Caco-2 (cell line): ENCODE data around the gene SNAP25. TPM values are rescaled to one million over a fixed set of nuclear protein-coding genes. Genes with fewer than 3 reads are reported as not detected.
A peak's percentile ranks its signal among the peaks of the same experiment; 100 is the strongest.

Experiments
- BruUV-seq: library from RNA; stranded (reverse); fragments of 400-500 nt; replicated peaks from 2 replicates; lab custom pipeline; 2021; lab: Mats Ljungman, UMichigan
- CTCF ChIA-PET: fragments of 300-600 bp; sonication (Branson Sonifier 250); formaldehyde crosslinking; loops from one replicate; lab custom pipeline; 2022; ENCODE audit warnings: antibody characterized with exemption; lab: Charles Lee
- POLR2A ChIA-PET: fragments of 300-600 bp; sonication (Branson Sonifier 250); formaldehyde crosslinking; loops from one replicate; lab custom pipeline; 2022; ENCODE audit warnings: antibody characterized with exemption; lab: Charles Lee
- DNase-seq, 2 experiments: peaks; one replicate each; pipeline versions ENCODE4 v3.0.0 to v3.0.0-alpha.2; 2020 to 2022
- H3K27me3 ChIP-seq: replicated peaks from 2 replicates; pipeline ENCODE4 v1.6.0; 2011; ENCODE audit warnings: low read length; ENCODE audit not compliant: control insufficient read depth, insufficient read depth
- H3K36me3 ChIP-seq: 2 replicates; pipeline ENCODE4 v1.5.1; 2011; ENCODE audit warnings: low read length; ENCODE audit not compliant: control insufficient read depth, insufficient read depth
- H3K4me1 ChIP-seq: fragments of 250-450 bp; sonication (Bioruptor Pico); 2 replicates; pipeline ENCODE4 v1.5.1; 2020; ENCODE audit warnings: mild to moderate bottlenecking
- H3K4me3 ChIP-seq: 2 replicates; pipeline ENCODE4 v1.5.1; 2011; ENCODE audit warnings: low read depth, mild to moderate bottlenecking, control low read depth, low read length
- H3K9me3 ChIP-seq: fragments of 250-450 bp; sonication (Bioruptor Pico); 2 replicates; pipeline ENCODE4 v1.5.1; 2020; ENCODE audit warnings: mild to moderate bottlenecking, moderate library complexity
- H3K27ac Mint-ChIP-seq: one replicate; pipeline ENCODE4 v1.8.0; 2022; ENCODE audit warnings: mixed read lengths; ENCODE audit not compliant: unreplicated experiment
- H3K27me3 Mint-ChIP-seq: one replicate; pipeline ENCODE4 v1.8.0; 2022; ENCODE audit warnings: mixed read lengths; ENCODE audit not compliant: insufficient read depth, unreplicated experiment
- H3K36me3 Mint-ChIP-seq: one replicate; pipeline ENCODE4 v1.8.0; 2022; ENCODE audit warnings: mild to moderate bottlenecking, mixed read lengths; ENCODE audit not compliant: insufficient read depth, unreplicated experiment
- H3K4me1 Mint-ChIP-seq: one replicate; pipeline ENCODE4 v1.8.0; 2022; ENCODE audit warnings: low read depth, mixed read lengths; ENCODE audit not compliant: unreplicated experiment
- H3K4me3 Mint-ChIP-seq: one replicate; pipeline ENCODE4 v1.8.0; 2022; ENCODE audit warnings: mild to moderate bottlenecking, moderate library complexity, mixed read lengths; ENCODE audit not compliant: unreplicated experiment
- H3K9me3 Mint-ChIP-seq: one replicate; pipeline ENCODE4 v1.8.0; 2022; ENCODE audit warnings: mixed read lengths; ENCODE audit not compliant: unreplicated experiment
- CTCF ChIP-seq, 2 experiments: fragments of 200-600 bp in 1 of 2; IDR thresholded peaks; 1 replicate in 1 of 2; 2 replicates in 1 of 2; pipeline versions ENCODE4 v1.5.1 to v1.8.0; 2011 to 2022; ENCODE audit warnings: antibody characterized with exemption in 1 of 2, control low read depth in 1 of 2, inconsistent platforms in 1 of 2, low read depth in 1 of 2, low read length in 1 of 2, mild to moderate bottlenecking in 1 of 2, moderate library complexity in 1 of 2; ENCODE audit not compliant: insufficient read depth in 1 of 2, severe bottlenecking in 1 of 2, unreplicated experiment in 1 of 2
- intact Hi-C: fragments of 100-400 bp; cut with micrococcal nuclease; formaldehyde crosslinking; loops from one replicate; pipeline ENCODE4 v1.10.0; 2022; ENCODE audit not compliant: unreplicated experiment
- total RNA-seq: library from RNA; stranded (reverse); gene quantifications from 2 replicates; pipeline ENCODE4 v1.2.3, GENCODE V29; 2022

SNAP25 gene
- total RNA-seq, 1 experiment from 2014 or later = not detected

- no peaks in the 10 kb centered on the region for H3K9me3 ChIP-seq
- DNase-seq = no peak
- H3K27me3 Mint-ChIP-seq = peaks cover under 1% of the 10 kb centered on the region
- BruUV-seq = no TSS peak
- H3K36me3 Mint-ChIP-seq = no peaks in the 10 kb centered on the region
- H3K4me3 Mint-ChIP-seq = no peak overlapping the region
- POLR2A ChIA-PET = no interaction called here
- H3K4me3 ChIP-seq = no peak overlapping the region
- intact Hi-C loops = loop anchor here (5.0 kb wide), 1 partner anchor 62 kb away; no protein-coding TSS in a partner anchor
- no peak for TF ChIP-seq CTCF (IDR thresholded peaks at IDR 0.05; ENCODE audit: insufficient read depth in 1 of 2, low read depth in 1 of 2, low read length in 1 of 2, severe bottlenecking in 1 of 2, unreplicated experiment in 1 of 2)
- no peaks in the 10 kb centered on the region for H3K36me3 ChIP-seq
- peaks cover 26% of the 10 kb centered on the region; the same call in 1 of the 2 replicates for H3K4me1 ChIP-seq
- H3K27me3 ChIP-seq = no peaks in the 10 kb centered on the region
- peak overlapping the region; percentile 42 for H3K27ac Mint-ChIP-seq
- CTCF ChIA-PET = no interaction called here
- no peaks in the 10 kb centered on the region for H3K9me3 Mint-ChIP-seq
- H3K4me1 Mint-ChIP-seq = peaks cover 10% of the 10 kb centered on the region
These were observed 131.7 kb downstream of the SNAP25 start for GRCh38 chr20:10350188-10350842.

- DNase-seq = no peak
- POLR2A ChIA-PET = no interaction called here
- no peak overlapping the region for H3K4me3 Mint-ChIP-seq
- no peak for TF ChIP-seq CTCF (IDR thresholded peaks at IDR 0.05; ENCODE audit: insufficient read depth in 1 of 2, low read depth in 1 of 2, low read length in 1 of 2, severe bottlenecking in 1 of 2, unreplicated experiment in 1 of 2)
- Histone ChIP-seq H3K4me1 (peaks cover 26% of the 10 kb centered on the region; the same call in 1 of the 2 replicates), H3K4me3 (no peak overlapping the region), H3K36me3 (no peaks in the 10 kb centered on the region), H3K27me3 (no peaks in the 10 kb centered on the region), H3K9me3 (no peaks in the 10 kb centered on the region)
- peaks cover 10% of the 10 kb centered on the region for H3K4me1 Mint-ChIP-seq
- no peaks in the 10 kb centered on the region for H3K9me3 Mint-ChIP-seq
- intact Hi-C loops = loop anchor here (5.0 kb wide), 1 partner anchor 59 kb away; no protein-coding TSS in a partner anchor
- no peak overlapping the region for H3K27ac Mint-ChIP-seq
- no peaks in the 10 kb centered on the region for H3K36me3 Mint-ChIP-seq
- BruUV-seq = no TSS peak
- CTCF ChIA-PET = no interaction called here
- no peaks in the 10 kb centered on the region for H3K27me3 Mint-ChIP-seq
These were observed 134.5 kb downstream of the SNAP25 start for GRCh38 chr20:10352934-10353824.

- Histone ChIP-seq H3K36me3 (no peaks in the 10 kb centered on the region), H3K4me3 (no peak overlapping the region), H3K27me3 (no peaks in the 10 kb centered on the region), H3K4me1 (peaks cover 19% of the 10 kb centered on the region; the same call in 1 of the 2 replicates), H3K9me3 (0 out of 2 replicates have a peak, but pooled peaks cover 4% of the 10 kb centered on the region)
- H3K4me1 Mint-ChIP-seq = peaks cover 10% of the 10 kb centered on the region
- H3K36me3 Mint-ChIP-seq = no peaks in the 10 kb centered on the region
- H3K27me3 Mint-ChIP-seq = no peaks in the 10 kb centered on the region
- no TSS peak for BruUV-seq
- intact Hi-C loops = no loop called here
- no peak overlapping the region for H3K4me3 Mint-ChIP-seq
- ChIA-PET CTCF (no interaction called here), POLR2A (no interaction called here)
- DNase-seq = no peak
- no peaks in the 10 kb centered on the region for H3K9me3 Mint-ChIP-seq
- H3K27ac Mint-ChIP-seq = no peak overlapping the region
- TF ChIP-seq CTCF (IDR thresholded peaks at IDR 0.05; ENCODE audit: insufficient read depth in 1 of 2, low read depth in 1 of 2, low read length in 1 of 2, severe bottlenecking in 1 of 2, unreplicated experiment in 1 of 2) = no peak
These were observed 138.0 kb downstream of the SNAP25 start for GRCh38 chr20:10356628-10357027.
